GM18505 (cell line): ENCODE results near the gene GPR156.

Source experiments
- ATAC-seq: cut with Tn5 transposase; IDR thresholded peaks from one replicate; pipeline ENCODE4 v1.9.1; 2021; ENCODE audit not compliant: unreplicated experiment
- POLR2A ChIP-seq: IDR thresholded peaks from 4 replicates; pipeline ENCODE4 v1.6.1; 2011; ENCODE audit warnings: borderline replicate concordance; ENCODE audit not compliant: insufficient read depth, insufficient read length; ENCODE audit errors: extremely low read depth

GPR156 gene

DNA sequence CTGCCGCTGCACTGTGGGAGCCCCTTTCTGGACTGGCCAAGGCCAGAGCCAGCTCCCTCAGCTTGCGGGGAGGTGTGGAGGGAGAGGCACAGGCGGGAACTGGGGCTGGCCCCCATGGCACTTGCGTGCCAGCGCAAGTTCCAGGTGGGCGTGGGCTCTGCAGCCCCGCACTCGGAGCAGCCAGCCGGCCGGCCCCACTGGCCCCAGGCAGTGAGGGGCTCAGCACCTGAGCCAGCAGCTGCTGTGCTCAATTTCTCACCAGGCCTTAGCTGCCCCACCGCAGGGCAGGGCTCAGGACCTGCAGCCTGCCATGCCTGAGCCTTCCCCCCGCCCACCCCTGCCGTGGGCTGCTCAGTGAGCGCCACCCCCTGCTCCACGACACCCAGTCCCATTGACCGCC, 4.6 kb upstream of the GPR156 start:
- no peak for ATAC-seq

DNA sequence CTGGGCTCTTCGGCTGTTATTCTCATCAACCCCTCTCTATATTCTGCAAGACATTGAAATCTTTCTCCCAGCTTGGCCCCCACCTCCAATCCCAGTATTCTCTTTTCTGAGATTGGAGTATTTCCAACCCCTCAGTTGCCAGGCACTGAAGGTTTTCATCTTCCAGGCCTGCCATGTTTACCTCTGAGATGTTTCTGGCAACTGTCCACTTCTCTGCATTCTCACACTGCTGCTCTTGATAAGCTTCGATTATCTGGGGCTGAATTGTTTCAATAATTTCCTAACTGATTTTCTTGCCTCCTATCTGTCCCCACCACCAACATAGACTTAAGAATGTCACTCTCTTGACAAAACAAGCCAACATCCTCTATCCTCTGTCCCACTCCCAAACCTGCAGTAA, 1.4 kb upstream of the GPR156 start:
- ATAC-seq = no peak
- TF ChIP-seq POLR2A = no peak

More for the DNA sequence above, 4.6 kb upstream of the GPR156 start:
- TF ChIP-seq POLR2A = no peak

DNA sequence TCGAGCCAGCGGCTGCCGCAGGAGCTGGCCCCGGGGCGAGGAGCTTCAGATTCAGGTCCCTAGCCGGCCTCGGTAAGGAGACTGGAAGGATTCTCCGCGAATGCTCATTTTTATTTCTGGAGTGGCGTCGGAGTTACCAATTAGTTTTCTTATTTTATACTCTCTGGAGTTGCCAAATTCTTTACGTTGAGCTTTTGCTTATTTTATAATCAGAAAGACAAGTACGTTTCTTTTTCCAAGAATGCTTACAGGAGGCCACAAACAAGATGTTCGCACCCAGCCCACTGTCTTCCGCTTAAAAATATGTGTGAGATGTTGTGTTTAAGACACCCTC, 453 bp upstream of the GPR156 start:
- no peak for TF ChIP-seq POLR2A
- ATAC-seq = no peak

DNA sequence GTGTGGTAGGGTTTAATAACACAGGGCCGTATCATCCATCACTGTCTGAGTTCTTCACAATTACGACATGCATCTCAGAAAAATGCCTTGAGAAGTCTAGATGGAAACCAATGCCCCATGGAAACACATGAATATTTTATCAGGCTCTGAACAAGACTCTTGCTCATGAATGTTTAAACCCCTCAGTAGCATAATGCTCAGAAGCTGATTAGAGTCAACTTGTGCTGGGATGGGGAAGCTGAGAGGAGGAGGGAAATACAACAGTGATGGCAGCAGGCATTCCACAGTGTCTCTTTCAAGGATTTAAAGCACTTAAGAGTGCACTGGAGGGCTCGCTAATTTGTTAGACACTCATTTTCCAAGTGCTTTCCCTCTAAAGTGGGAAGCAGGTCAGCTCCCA, 3.8 kb downstream of the GPR156 start:
- TF ChIP-seq POLR2A = no peak
- ATAC-seq = no peak

DNA sequence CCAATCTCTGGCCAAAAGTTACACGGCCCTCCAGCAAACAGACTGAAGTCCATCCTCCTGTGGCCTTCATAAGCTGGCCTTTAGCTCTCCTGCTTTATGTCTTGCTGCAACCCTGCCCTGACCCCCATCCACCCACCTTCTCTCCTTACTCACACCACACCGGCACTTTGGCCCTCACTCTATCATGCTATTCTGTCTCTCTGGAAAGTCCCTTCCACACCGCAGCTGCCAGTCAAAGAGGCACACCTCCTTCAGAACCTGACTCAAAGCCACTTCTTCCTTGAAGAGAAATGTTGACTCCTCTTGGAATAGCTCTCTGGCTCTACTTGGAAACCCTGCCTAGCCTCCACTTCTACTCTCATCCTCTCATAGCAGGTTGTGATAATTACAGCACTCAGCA, 4.5 kb downstream of the GPR156 start:
- no peak for TF ChIP-seq POLR2A
- ATAC-seq = no peak

DNA sequence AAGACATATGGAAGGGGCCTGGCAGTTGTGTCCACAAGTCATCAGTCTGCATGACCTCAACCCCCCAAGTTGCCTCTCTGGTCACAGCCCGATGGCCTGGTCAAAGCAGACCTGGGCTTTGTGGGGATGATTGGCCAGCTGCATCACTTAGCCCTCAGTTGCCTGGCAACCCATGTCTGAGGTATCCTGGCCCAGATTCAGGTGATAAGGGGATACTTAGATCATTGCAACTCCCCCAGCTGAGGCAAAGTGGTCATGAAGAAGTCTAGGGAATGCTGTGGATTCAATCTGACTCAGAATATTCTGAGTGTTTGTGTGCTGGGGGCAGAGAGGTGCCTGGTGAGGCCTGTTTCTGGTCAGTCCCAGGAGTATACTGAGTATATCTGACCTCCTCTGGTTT, 5.0 kb downstream of the GPR156 start:
- no peak for ATAC-seq
- no peak for TF ChIP-seq POLR2A

DNA sequence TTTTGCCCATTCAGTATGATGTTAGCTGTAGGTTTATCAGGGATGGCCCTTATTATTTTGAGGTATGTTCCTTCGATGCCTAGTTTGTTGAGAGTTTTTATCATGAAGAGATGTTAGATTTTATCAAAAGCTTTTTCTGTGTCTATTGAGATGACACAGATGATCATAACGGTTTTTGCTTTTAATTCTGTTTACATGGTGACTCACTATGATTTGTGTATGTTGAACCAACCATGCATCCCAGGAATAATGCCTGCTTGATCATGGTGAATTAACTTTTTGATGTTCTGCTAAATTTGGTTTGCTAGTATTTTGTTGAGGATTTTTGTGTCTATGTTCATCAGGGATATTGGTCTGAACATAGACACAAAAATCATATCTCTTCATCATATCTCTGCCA, 8.3 kb downstream of the GPR156 start:
- ATAC-seq = no peak
- no peak for TF ChIP-seq POLR2A

DNA sequence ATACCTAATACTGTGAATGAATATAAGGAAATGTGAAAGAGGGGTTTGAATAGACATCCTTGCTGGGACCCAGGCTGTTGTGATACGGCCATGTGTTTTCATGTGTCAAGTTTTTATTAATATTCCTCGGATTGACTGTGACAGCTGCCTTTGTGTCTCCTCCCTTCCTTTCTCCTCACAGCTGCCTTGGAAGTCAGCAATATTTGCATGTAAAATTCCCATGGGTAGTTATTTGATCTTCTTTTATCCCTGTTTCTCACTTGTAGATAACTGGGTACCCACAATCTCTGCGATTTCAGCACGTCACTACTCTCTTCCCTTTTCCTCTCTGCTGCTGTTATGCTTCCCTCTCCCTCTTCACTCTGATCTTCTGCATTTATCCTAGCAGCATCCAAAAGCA, 9.4 kb downstream of the GPR156 start:
- no peak for ATAC-seq
- TF ChIP-seq POLR2A = no peak

DNA sequence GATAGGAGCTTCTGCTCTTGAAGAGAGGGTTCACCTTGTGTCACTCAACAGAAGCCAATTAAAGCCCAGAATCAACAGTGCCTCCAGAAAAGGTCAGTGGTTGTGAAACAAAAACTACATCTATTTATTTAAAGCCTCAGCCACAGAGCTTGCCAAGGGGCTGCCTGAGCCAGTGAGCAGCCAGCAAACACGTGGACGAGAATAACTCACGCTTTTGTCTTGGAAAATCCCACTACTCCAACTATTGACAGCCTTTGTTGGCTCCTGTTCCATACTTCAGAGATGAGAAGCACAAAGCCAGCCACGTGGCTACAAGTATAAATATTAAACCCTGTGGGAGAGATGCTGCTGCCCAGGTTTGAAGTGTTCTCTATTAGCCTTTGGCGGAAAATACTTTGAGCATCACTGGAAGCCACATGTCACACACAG, 10.3 kb downstream of the GPR156 start:
- no peak for ATAC-seq
- no peak for TF ChIP-seq POLR2A

DNA sequence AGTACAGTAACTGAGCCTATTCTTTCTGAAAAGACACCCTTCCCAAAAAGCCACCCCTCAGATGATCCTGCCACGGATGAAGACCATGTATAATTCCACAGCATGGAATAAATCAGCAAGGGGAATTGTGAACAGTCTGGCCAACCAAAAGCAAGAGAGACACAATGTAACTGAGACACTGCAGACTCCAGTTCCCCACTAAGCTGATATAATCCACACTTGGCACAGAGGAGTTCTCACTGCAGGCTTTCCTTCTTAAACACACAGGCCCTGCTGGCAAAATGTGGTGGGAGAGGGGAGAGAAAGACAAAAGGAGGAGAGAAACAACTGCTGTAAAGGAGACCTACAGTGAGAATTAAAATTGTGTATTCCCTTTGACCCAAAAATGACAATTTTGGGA, 12.7 kb downstream of the GPR156 start:
- ATAC-seq = no peak
- no peak for TF ChIP-seq POLR2A

DNA sequence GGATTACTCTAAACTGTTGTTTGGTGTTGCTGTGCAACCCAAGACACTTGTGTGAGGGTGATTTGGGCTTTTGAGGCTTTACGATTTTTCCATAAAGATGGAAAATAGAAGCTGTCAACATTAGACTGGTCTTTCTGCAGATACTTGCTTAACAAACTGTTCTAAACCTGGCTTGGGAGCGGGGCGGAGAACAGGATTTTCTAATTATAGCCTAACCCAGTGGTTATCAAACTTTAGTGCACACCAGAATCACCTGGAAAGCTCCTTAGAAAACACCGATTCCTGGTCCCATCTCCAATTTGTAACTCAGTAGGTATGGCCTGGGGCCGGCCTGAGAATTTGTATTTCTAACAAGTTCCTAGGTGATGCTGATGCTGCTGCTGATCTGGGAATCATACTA, 19.0 kb downstream of the GPR156 start:
- ATAC-seq = no peak
- TF ChIP-seq POLR2A = no peak

DNA sequence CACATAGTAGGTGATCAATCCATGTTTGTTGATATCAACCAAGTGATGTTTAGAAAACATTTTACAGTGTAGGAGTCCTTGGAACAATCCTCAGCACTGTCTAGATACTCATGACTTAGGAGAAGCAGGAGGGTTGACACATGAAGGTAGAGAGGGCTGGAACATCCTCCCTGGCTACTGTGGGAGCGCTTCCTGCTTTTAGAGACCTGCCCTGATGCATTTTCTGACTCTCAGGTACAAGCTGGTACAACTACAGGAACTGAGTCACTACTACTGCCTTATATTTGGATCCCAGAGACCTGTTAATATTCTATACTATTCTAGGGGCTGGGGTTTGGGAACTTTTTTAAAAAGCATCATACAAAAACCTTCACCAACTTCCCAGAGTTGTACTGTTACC, 20.1 kb downstream of the GPR156 start:
- TF ChIP-seq POLR2A = no peak
- ATAC-seq = no peak

DNA sequence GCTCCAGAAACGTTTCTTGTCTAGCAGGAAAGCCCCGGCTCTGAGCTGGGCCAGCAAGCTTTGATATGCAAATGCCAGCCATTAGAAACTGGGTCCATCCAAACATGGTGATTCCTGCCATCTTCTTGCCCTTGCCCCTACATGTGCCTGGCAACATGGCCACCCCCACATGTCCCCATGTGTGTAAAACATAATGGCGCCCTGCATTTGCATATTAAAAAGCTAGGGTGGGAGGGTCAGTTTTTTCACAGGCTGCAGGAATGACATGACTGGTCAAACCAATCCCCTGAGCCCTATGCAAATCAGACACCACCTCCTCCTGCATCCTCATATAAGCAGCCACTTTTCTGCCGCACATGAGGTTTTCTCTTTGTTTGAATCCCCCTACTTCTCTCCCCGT, 21.2 kb downstream of the GPR156 start:
- no peak for TF ChIP-seq POLR2A
- no peak for ATAC-seq

DNA sequence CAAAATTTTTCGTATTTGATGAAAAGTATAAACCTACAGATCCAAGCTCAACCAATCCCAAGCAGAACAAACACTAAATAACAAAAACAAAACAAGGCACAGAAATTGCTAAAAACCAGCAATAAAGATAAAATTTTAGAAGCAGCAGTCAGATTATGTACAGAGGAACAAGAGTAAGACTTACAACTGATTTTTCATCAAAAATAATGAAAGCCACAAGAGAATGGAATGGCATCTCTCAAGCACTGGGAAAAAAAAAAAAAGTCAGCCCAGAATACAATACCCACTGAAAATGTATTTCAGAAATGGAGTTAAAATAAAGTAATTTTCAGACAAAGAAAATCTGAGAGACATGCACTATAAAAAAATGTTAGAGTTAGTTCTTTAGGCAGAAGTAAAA, 27.0 kb downstream of the GPR156 start:
- TF ChIP-seq POLR2A = no peak
- ATAC-seq = no peak

DNA sequence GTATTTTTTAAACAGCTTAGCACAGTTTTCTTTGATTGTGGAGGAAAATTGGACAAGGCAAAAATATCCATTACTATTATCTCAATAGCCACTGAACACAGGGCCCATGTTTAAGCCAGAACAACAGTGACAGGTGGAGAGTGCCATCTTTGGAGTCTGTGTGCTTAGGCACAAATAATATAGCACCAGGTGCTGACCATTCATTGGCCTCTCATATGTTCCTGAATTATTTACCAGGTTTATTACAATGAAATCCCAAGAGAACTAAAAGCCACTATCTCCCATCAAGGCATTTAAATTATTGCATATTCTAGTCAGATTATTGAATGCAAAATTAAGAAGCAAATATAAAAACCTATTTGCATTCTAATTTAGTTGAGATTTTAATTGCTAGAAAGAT, 39.6 kb downstream of the GPR156 start:
- no peak for TF ChIP-seq POLR2A
- no peak for ATAC-seq
